Transverse colon (tissue), 4 donors: ENCODE results near the gene TNS3.

Source experiments
- POLR2A ChIP-seq: fragments of 450-650 bp; IDR thresholded peaks from one replicate; pipeline ENCODE4 v1.6.1; 2016; ENCODE audit warnings: antibody characterized with exemption, mild to moderate bottlenecking, moderate library complexity
- POLR2AphosphoS5 ChIP-seq, 3 donors: sonication (generic); formaldehyde crosslinking; IDR thresholded peaks; one replicate each; pipeline ENCODE4 v1.6.1; 2016; ENCODE audit warnings: antibody characterized with exemption in 3 of 3
- TF ChIP-seq, protein P1 (sequence below), 5 experiments: fragments of 200-600 bp in 3 of 5; fragments of 450-650 bp in 2 of 5; sonication (generic) in 3 of 5; IDR thresholded peaks; 1 replicate in 2 of 5; 2 replicates in 3 of 5; pipeline ENCODE4 v1.5.1; 2016 to 2017; ENCODE audit warnings: antibody characterized with exemption in 5 of 5, inconsistent platforms in 3 of 5, mild to moderate bottlenecking in 2 of 5, moderate library complexity in 1 of 5

DNA sequence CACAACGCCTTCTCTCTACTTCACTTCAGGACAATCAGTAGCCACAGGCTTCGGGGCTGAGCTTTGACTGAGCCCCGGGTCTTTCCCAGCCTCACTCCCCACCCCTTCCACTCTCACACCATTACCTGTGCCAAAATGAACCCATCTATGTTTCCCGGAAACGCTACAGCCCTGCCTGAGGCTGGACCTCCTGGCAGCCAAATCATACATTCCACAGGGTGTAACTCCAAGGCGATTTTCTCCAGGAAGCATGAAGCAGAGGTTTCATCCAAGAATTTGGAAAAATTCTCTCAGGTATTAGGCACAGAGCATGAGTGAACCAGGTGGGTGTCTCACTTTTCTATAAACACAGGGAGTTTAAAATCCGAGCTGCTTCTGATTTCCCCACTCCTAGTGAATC is 286.3 kb downstream of the TNS3 start:
- TF ChIP-seq POLR2A, result no peak
- TF ChIP-seq, protein P1, sequence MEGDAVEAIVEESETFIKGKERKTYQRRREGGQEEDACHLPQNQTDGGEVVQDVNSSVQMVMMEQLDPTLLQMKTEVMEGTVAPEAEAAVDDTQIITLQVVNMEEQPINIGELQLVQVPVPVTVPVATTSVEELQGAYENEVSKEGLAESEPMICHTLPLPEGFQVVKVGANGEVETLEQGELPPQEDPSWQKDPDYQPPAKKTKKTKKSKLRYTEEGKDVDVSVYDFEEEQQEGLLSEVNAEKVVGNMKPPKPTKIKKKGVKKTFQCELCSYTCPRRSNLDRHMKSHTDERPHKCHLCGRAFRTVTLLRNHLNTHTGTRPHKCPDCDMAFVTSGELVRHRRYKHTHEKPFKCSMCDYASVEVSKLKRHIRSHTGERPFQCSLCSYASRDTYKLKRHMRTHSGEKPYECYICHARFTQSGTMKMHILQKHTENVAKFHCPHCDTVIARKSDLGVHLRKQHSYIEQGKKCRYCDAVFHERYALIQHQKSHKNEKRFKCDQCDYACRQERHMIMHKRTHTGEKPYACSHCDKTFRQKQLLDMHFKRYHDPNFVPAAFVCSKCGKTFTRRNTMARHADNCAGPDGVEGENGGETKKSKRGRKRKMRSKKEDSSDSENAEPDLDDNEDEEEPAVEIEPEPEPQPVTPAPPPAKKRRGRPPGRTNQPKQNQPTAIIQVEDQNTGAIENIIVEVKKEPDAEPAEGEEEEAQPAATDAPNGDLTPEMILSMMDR (IDR thresholded peaks at IDR 0.05), result no peak
- TF ChIP-seq POLR2AphosphoS5 (IDR thresholded peaks at IDR 0.05), result no peak
